Mucosa of gallbladder (tissue), 1 donor: Measurements from ENCODE around the gene EFHC1. TPM values are rescaled to one million over a fixed set of nuclear protein-coding genes. Genes with fewer than 3 reads are reported as not detected.

Experiments used
- DNase-seq: peaks from one replicate; pipeline ENCODE4 v3.0.0-alpha.2; 2020; ENCODE audit warnings: low spot score
- total RNA-seq: library from RNA; stranded (reverse); gene quantifications from one replicate; pipeline ENCODE4 v1.2.1, GENCODE V29; 2021
- donor health status: DM: no; HTN: no; CAD: no.

Gene EFHC1
- total RNA-seq, 1 donor from 2014 or later, result 27.8 TPM

GRCh38 chr6:52517502-52518278, 97.5 kb downstream of the EFHC1 start:
- peak; percentile 86 for DNase-seq

GRCh38 chr6:52518279-52518945, 98.3 kb downstream of the EFHC1 start:
- no peak for DNase-seq

GRCh38 chr6:52519618-52520017, 99.5 kb downstream of the EFHC1 start:
- DNase-seq, result no peak

- DNase-seq, result no peak
These were observed 102.0 kb downstream of the EFHC1 start for GRCh38 chr6:52522151-52522626.

GRCh38 chr6:52522655-52523054, 102.5 kb downstream of the EFHC1 start:
- DNase-seq, result no peak

- no peak for DNase-seq
These were observed 103.4 kb downstream of the EFHC1 start for GRCh38 chr6:52523378-52524142.

GRCh38 chr6:52524918-52525317, 104.8 kb downstream of the EFHC1 start:
- no peak for DNase-seq

- DNase-seq, result no peak
These were observed 106.5 kb downstream of the EFHC1 start for GRCh38 chr6:52526634-52527033.

GRCh38 chr6:52527436-52527835, 107.3 kb downstream of the EFHC1 start:
- no peak for DNase-seq

- no peak for DNase-seq
These were observed 109.2 kb downstream of the EFHC1 start for GRCh38 chr6:52529311-52529710.

- DNase-seq, result no peak
These were observed 110.2 kb downstream of the EFHC1 start for GRCh38 chr6:52530351-52530750.

GRCh38 chr6:52531396-52531795, 111.3 kb downstream of the EFHC1 start:
- DNase-seq, result no peak

- DNase-seq, result no peak
These were observed 111.7 kb downstream of the EFHC1 start for GRCh38 chr6:52531834-52532233.

- no peak for DNase-seq
These were observed 112.3 kb downstream of the EFHC1 start for GRCh38 chr6:52532457-52532856.

- no peak for DNase-seq
These were observed 113.3 kb downstream of the EFHC1 start for GRCh38 chr6:52533491-52533890.

- DNase-seq, result no peak
These were observed 114.2 kb downstream of the EFHC1 start for GRCh38 chr6:52534363-52534762.

- no peak for DNase-seq
These were observed 114.8 kb downstream of the EFHC1 start for GRCh38 chr6:52534966-52535390.

GRCh38 chr6:52535711-52536423, 115.7 kb downstream of the EFHC1 start:
- no peak for DNase-seq

GRCh38 chr6:52536424-52536916, 116.3 kb downstream of the EFHC1 start:
- DNase-seq, result no peak

- no peak for DNase-seq
These were observed 117.0 kb downstream of the EFHC1 start for GRCh38 chr6:52537001-52537753.
